BJ (cell line): ENCODE results near the gene PDE6D. TPM values are rescaled to one million over a fixed set of nuclear protein-coding genes. Genes with fewer than 3 reads are reported as not detected.

Source experiments
- CTCF ChIA-PET: fragments of 350-600 bp; formaldehyde crosslinking; extraction: SDS; loops from one replicate; lab custom pipeline; 2021; ENCODE audit warnings: antibody characterized with exemption, inconsistent platforms; lab: Yijun Ruan, JAX
- POLR2A ChIA-PET: fragments of 300-600 bp; sonication (Branson Sonifier 250); formaldehyde crosslinking; extraction: SDS; loops from one replicate; lab custom pipeline; 2021; ENCODE audit warnings: antibody characterized with exemption; lab: Charles Lee
- DNase-seq: peaks from one replicate; pipeline ENCODE4 v3.0.0-alpha.2; 2011; ENCODE audit warnings: low read depth
- H3K27me3 ChIP-seq: 2 replicates; pipeline ENCODE4 v1.6.0; 2011; ENCODE audit warnings: low read length; ENCODE audit not compliant: control insufficient read depth, insufficient read depth
- H3K36me3 ChIP-seq: 2 replicates; pipeline ENCODE4 v1.5.1; 2011; ENCODE audit warnings: low read length; ENCODE audit not compliant: control insufficient read depth, insufficient read depth
- H3K4me3 ChIP-seq: 2 replicates; pipeline ENCODE4 v1.5.1; 2011; ENCODE audit warnings: low read depth, mild to moderate bottlenecking, control low read depth, low read length
- polyA plus RNA-seq: library from polyadenylated mRNA; depleted of rRNA; stranded (reverse); fragments of >200 nt; gene quantifications from 2 replicates; pipeline ENCODE4 v1.2.3, GENCODE V29; 2011
- TF ChIP-seq, protein P1 (sequence below): IDR thresholded peaks from 2 replicates; pipeline ENCODE4 v1.5.1; 2011; ENCODE audit warnings: low read depth, mild to moderate bottlenecking, control low read depth, inconsistent platforms, low read length, moderate library complexity; ENCODE audit not compliant: insufficient read depth

PDE6D gene
- polyA plus RNA-seq, 1 experiment, result 28.7 TPM

DNA sequence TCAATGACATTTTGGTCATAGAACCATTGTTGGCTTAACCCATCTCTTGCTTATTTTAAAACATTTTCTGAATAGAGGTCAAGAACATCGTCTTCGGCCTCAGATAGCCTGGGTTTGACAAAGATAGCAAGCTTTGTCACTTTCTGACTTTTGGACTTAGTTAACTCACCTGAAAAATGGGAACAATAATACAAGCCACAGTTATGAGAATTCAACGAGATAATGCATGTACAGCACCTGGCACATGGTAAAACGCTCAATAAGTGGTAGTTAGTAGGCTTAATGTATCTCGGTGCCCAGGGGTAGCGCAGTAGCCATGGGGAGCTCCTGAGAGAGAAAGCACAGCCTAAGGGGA lies 4.7 kb upstream of the PDE6D start:
- Histone ChIP-seq H3K36me3 (peaks cover 1% of the 10 kb centered on the region; the same call in 1 of the 2 replicates), H3K4me3 (peak overlapping the region; percentile 92), H3K27me3 (no peaks in the 10 kb centered on the region)
- DNase-seq, result no peak
- TF ChIP-seq, protein P1, sequence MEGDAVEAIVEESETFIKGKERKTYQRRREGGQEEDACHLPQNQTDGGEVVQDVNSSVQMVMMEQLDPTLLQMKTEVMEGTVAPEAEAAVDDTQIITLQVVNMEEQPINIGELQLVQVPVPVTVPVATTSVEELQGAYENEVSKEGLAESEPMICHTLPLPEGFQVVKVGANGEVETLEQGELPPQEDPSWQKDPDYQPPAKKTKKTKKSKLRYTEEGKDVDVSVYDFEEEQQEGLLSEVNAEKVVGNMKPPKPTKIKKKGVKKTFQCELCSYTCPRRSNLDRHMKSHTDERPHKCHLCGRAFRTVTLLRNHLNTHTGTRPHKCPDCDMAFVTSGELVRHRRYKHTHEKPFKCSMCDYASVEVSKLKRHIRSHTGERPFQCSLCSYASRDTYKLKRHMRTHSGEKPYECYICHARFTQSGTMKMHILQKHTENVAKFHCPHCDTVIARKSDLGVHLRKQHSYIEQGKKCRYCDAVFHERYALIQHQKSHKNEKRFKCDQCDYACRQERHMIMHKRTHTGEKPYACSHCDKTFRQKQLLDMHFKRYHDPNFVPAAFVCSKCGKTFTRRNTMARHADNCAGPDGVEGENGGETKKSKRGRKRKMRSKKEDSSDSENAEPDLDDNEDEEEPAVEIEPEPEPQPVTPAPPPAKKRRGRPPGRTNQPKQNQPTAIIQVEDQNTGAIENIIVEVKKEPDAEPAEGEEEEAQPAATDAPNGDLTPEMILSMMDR, result no peak
- POLR2A ChIA-PET, result no interaction called here
- CTCF ChIA-PET, result interaction anchor here (0.8 to 2.7 kb wide), 11 partner anchors 8 to 112 kb away, joined by 3 to 10 read pairs (median 5); no protein-coding TSS in a partner anchor

DNA sequence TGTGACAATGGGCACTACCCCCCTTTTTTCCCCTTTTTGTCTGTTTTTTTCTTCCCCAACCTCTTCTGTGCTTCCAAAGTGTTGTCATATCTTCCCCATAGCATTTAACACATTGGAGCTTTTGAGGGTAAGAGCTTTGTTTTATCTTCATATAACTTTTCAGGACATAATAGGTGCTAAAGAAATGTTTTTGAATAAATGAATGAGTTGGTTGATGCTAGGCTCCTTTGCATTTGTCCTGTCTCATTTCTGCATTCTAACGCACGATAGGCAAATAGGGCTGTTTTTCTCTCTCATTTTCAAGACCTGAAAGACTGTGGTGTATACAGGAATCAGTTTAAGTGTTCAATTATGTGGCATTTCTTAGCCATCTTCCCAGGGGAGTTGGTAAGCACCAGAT lies 4.3 kb upstream of the PDE6D start:
- no peak for DNase-seq
- ChIA-PET POLR2A (no interaction called here), CTCF (interaction anchor here (1.0 to 2.7 kb wide), 11 partner anchors 8 to 112 kb away, joined by 3 to 10 read pairs (median 5); no protein-coding TSS in a partner anchor)
- TF ChIP-seq, protein P1, result no peak
- peaks cover 1% of the 10 kb centered on the region; the same call in 1 of the 2 replicates for H3K36me3 ChIP-seq
- H3K4me3 ChIP-seq, result no peak overlapping the region
- no peaks in the 10 kb centered on the region for H3K27me3 ChIP-seq

DNA sequence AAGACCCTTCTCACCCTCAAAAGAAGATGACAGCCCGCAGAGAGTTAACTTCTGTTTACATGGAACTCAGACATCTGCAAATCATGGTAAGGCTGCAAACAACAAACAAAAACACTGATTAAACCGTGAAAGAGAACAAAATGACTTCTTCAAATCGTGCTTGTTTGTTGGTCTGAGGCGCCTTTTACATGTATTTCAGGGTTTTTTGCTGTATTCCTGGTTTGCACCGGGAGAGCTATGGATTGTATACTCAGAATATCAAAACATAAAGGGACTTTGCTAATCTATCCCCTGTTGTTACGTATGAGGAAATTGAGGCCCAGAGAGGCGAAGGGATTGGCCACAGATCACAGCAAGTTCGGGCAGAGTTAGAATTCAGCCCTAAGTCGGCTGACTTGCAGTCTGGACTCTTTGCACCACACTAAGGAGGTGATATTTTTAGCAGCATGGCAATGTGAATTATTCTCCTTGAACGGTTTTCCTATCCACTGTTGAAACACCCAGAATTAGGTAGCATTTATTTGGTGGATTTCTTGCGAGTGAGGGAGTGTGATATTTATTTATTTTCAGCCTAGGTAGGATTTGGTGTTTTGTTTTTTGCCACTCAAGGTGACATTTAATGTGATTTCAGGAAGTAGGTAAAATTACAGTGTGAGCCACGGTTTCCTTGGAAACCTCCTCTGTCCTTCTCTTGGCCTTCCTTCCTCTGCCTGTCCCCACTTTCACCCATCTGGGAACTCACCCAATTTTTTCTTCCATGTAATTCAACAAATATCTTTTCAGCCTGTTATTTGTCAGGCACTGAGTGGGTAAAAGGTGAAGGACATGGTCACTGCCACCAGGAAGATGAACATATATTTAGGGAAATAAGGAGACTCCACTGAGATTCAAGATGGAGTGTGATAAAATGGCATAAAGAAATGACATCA lies 980 bp upstream of the PDE6D start:
- CTCF ChIA-PET, result interaction anchor here (0.6 to 1.0 kb wide), 3 partner anchors 67 to 369 kb away, joined by 3 to 4 read pairs (median 3); no protein-coding TSS in a partner anchor
- Histone ChIP-seq H3K36me3 (no peaks in the 10 kb centered on the region), H3K27me3 (no peaks in the 10 kb centered on the region), H3K4me3 (peak overlapping the region; percentile 81)
- POLR2A ChIA-PET, result no interaction called here
- TF ChIP-seq, protein P1, result no peak
- DNase-seq, result no peak

DNA sequence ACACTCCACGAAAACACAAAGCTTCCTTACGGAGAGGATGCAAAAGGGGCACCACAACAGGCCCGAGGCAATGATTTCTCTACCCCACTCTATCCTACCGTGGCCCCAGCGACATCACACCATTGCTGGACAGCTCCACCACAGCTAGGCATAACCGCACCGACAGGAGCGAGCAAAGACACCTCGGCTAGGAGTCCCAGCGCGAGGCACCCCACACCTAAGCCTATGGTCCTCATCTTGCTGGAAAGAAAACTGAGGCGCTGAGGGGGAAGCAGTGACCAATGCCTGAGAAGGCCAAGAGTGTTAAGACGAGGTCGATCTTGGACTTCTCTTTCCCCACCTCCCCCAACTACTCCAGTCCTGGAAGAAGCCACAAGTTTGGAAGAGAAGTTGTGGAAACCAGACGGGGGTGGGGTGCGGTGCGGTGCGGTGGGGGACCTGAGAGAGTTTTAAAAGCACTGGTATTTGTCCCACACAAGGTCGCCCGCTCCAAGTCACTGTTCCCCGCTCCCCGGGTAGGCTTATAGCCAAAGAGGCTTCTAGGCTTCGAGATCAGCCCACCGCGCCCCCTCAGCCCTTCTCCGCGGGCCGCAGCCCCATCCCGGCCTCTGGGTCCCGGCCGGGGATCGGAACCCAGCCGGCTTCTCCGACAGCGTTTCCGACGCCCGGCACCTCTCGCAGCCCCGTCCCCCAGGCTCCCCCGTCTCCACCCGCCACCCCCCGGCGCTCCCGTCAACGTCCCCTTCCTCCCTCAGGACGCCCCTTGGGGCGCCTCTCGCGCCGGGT lies 766 bp downstream of the PDE6D start:
- DNase-seq, result no peak

More for the DNA sequence above, 766 bp downstream of the PDE6D start:
- Histone ChIP-seq H3K27me3 (no peaks in the 10 kb centered on the region), H3K4me3 (peak overlapping the region; percentile 81), H3K36me3 (no peaks in the 10 kb centered on the region)
- ChIA-PET CTCF (interaction anchor here (1.2 kb wide), 1 partner anchor 67 kb away, joined by 4 read pairs; no protein-coding TSS in a partner anchor), POLR2A (interaction anchor here (0.6 kb wide), 1 partner anchor 700 kb away, joined by 3 read pairs; no protein-coding TSS in a partner anchor)
- TF ChIP-seq, protein P1, result no peak
